Effector CD8-positive, alpha-beta T cell (primary cell): Measurements from ENCODE around the gene TRDN.

Source experiments
- DNase-seq: peaks from one replicate; lab custom pipeline; 2025; lab: John Stamatoyannopoulos, UW
- total RNA-seq, 4 experiments: gene quantifications; one replicate each; lab custom pipeline; 2026; lab: John Stamatoyannopoulos, UW

TRDN gene
- 0 to 0.09 (median 0) reads per million in 4 experiments for total RNA-seq

- no peak for DNase-seq
These were observed at the start of gene TRDN for GRCh38 chr6:123636782-123637181. Gene TRDN, minus strand, starts transcription at chr6:123636950. Its CDS starts 175 bp downstream, at chr6:123636775.

GRCh38 chr6:123681957-123682462 lies 45.3 kb upstream of the TRDN start:
- DNase-seq, result no peak

GRCh38 chr6:123677897-123678296 lies 41.1 kb upstream of the TRDN start:
- no peak for DNase-seq

GRCh38 chr6:123676793-123677192 lies 40.0 kb upstream of the TRDN start:
- no peak for DNase-seq

- no peak for DNase-seq
These were observed 32.3 kb upstream of the TRDN start for GRCh38 chr6:123668965-123669591.

GRCh38 chr6:123668063-123668462 lies 31.3 kb upstream of the TRDN start:
- no peak for DNase-seq

- no peak for DNase-seq
These were observed 26.7 kb upstream of the TRDN start for GRCh38 chr6:123663436-123663835.

GRCh38 chr6:123662757-123663156 lies 26.0 kb upstream of the TRDN start:
- no peak for DNase-seq

GRCh38 chr6:123661105-123661891 lies 24.5 kb upstream of the TRDN start:
- DNase-seq, result no peak

- no peak for DNase-seq
These were observed 23.4 kb upstream of the TRDN start for GRCh38 chr6:123659960-123660748.

- no peak for DNase-seq
These were observed 22.1 kb upstream of the TRDN start for GRCh38 chr6:123658848-123659247.

GRCh38 chr6:123655521-123656306 lies 19.0 kb upstream of the TRDN start:
- DNase-seq, result no peak

- DNase-seq, result no peak
These were observed 12.0 kb upstream of the TRDN start for GRCh38 chr6:123648723-123649122.

- no peak for DNase-seq
These were observed 11.3 kb upstream of the TRDN start for GRCh38 chr6:123648020-123648580.

- no peak for DNase-seq
These were observed 4.7 kb upstream of the TRDN start for GRCh38 chr6:123641497-123641896.

- no peak for DNase-seq
These were observed 3.9 kb upstream of the TRDN start for GRCh38 chr6:123640567-123641187.

GRCh38 chr6:123638865-123639264 lies 2.1 kb upstream of the TRDN start:
- DNase-seq, result no peak

- no peak for DNase-seq
These were observed 468 bp downstream of the TRDN start for GRCh38 chr6:123636282-123636681.

- no peak for DNase-seq
These were observed 1.2 kb downstream of the TRDN start for GRCh38 chr6:123635567-123635966.

- DNase-seq, result no peak
These were observed 1.6 kb downstream of the TRDN start for GRCh38 chr6:123635144-123635543.

- no peak for DNase-seq
These were observed 4.1 kb downstream of the TRDN start for GRCh38 chr6:123632641-123633040.
